Fibroblast of the conjunctiva (primary cell): Measurements from ENCODE around the gene RAD23B.
"Not testable (repeated sequence)": the region's sequence is repeated elsewhere in the genome, so short reads cannot be mapped to it uniquely, and the experiment has no call there.

Experiments used
- DNase-seq: peaks from one replicate; pipeline ENCODE4 v3.0.0-alpha.2; 2010; ENCODE audit warnings: low read depth

The RAD23B gene

DNA sequence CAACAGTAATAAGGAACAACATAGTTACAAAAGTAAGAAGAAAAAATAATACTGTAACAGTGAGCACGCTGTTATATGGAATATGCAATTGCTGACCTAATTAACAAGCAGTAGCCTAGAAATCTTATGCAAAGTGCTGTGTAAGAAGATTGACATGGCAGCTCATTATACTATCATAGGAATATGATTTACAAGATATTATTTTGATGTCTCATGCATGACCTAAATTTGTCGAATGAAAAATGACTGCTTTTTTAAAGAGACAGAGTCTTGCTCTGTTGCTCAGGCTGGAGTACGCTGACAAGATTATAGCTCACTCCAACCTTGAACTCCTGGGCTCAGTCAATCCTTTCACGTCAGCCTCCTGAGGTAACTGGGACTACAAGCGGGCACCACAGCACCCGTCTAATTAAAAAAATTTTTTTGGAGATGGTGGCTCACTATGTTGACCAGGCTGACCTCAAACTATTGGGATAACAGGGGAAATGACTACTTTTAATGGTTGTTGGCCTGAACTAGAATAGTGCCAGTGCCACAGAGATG, 10.5 kb downstream of the RAD23B start:
- DNase-seq, result no peak

DNA sequence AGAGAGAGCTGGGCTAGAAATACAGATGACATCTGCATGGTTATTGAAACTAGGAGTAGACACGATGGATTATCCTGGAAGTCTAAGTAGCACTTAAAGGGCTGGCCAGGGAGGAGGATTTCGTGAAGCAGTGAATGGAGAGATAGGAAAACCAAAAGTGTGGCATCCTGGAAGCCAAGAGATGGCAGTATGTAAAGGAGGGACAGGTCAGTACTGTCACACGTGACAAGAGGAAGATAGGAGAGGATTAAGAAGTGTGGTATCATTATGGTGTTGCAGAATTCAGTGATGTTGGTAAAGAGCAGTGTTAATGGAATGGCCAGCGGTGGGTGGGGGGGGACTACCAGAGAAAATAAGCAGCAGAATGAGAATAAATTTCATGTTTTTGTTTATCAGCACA, 11.7 kb downstream of the RAD23B start:
- DNase-seq, result no peak

DNA sequence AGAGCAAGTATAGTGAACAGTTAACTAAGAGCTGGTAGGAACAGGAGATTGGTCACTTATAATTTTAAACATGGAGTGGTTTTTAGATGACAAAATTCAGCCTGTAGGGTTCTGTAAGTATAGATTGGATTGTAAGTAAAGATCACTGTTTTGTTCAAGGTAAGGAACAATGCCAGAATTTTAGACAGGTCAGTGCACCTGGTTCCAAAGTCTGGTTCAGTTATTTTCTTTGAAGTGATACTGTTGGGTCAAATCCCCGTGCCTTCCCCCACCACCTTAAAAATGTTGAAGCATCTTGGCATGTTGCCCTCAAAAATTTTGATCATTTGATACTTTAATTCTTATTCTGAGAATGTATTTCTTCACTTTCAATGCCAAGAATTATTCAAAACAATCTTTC, 12.9 kb downstream of the RAD23B start:
- no peak for DNase-seq

DNA sequence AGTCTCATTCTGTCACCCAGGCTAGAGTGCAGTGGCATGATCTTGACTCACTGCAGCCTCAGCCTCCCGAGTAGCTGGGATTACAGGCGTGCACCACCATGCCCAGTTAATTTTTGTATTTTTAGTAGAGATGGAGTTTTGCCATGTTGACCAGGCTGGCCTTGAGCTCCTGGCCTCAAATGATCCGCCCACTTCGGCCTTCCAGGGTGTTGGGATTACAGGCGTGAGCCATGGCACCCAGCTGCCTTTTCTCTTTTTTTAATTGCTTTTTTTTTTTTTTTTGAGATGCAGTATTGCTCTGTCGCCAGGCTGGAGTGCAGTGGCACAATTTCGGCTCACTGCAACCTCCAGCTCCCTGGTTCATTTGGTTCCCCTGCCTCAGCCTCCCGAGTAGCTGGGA, 13.5 kb downstream of the RAD23B start:
- not testable (repeated sequence) for DNase-seq

DNA sequence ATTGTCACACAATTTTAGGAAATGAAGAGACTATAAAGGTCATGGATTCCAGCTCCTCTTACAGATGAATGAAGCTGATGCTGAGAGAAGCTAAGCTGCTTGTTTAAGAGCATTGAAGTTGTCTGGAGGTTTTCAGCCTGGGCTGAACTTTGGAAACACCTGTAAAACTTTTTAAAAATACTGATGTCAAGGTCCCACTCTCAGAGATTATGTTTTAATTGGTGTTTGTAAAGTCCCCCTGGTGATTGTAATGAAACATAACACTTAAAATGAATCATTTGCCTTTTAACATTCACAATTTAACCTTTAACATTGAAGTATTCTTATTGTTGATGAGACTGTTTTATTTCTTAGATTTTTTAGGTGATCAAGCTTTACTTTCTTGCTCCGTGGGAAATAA, 16.4 kb downstream of the RAD23B start:
- DNase-seq, result no peak

DNA sequence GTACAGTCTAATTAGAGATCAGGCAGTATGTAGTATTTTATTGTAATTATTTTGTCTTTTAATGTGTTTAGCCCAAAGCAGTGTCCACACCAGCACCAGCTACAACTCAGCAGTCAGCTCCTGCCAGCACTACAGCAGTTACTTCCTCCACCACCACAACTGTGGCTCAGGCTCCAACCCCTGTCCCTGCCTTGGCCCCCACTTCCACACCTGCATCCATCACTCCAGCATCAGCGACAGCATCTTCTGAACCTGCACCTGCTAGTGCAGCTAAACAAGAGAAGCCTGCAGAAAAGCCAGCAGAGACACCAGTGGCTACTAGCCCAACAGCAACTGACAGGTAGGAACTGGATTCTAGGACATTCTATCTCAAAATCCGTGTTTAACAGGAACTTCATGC, 23.2 kb downstream of the RAD23B start:
- no peak for DNase-seq

DNA sequence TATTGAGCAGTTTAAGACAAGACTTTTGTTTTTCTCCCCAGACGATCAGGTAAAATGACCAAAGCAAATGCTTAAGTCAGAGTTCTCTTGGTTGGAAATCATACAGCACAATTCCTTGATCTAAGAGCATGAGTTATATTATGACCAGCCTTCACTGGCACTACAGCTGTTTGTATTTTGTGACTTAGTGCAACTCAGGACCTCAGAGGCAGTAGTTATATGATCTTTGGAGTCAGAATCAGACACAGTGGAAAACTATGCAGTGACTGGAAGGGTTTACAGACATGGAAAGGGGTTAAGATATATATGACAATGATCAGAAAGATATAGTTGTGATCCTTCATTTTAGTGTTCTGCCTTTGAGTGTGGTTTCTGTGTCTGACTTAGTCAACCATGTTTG, 24.3 kb downstream of the RAD23B start:
- no peak for DNase-seq

DNA sequence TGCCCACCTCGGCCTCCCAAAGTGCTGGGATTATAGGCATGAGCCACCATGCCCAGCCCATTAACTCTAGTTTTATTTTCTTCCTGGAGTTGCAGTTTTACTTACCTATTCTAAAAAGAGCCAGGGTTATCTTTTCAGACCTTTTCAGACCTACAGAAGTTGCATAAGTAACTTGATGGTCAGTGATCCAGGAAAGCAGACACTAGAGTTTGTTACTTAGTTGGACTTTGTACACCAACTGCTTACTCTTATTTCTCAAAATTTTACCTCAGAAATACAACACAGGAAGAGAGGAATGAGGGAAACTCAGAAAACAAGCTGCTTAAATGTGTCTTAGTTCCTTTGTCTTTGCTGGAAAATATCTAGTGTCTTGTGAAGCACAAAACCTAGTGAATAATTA, 25.4 kb downstream of the RAD23B start:
- DNase-seq, result no peak

DNA sequence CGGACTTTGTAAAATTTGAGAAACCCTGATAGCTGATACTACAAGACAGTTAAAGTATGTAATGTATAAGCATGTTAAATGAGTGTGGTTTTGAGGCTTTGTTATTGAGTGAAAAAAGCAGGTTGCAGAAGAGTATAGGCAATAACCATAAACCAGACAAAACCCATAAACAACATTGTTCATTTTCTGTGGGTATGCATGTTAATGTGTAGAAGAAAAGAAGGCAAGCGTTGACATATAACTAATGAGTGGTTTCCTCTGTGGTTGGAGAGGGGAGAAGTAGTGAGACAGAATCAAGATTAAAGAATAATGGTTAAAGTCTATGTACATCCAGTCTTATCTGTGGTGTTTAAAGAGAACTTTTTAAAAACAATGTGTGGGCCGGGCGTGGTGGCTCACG, 26.2 kb downstream of the RAD23B start:
- DNase-seq, result no peak

DNA sequence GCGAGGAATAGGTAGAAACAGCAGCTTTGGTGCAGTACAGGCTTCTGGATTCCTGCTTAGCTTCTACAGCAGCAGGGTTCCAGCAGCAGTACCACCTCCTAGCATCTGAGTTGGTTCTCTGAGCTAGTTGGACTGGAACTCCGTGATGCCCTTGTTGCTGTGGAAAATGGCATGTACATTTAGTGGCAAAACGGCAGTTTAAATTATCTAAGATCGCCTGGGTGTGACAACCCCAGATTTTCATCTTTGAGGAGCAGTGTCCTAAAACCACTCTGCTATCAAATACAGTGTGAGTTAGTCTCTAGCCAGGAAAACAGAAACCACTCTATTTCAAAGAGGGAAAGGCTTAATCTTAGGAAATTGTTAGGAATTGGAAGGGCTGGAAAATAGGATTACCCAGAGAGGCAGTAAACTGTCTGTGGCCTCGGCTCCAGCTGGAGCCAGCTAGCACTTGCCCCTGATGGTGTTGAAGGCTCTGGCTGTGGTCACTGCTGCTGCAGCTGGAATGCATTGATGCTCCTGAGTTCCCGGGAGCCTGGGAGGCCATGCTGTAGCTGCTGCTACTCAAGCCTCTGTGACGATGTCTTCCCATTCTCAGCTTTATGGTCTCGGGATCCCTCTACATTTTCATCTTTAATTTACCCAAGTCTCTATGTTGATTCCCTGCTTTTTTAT, 29.4 kb downstream of the RAD23B start:
- no peak for DNase-seq

DNA sequence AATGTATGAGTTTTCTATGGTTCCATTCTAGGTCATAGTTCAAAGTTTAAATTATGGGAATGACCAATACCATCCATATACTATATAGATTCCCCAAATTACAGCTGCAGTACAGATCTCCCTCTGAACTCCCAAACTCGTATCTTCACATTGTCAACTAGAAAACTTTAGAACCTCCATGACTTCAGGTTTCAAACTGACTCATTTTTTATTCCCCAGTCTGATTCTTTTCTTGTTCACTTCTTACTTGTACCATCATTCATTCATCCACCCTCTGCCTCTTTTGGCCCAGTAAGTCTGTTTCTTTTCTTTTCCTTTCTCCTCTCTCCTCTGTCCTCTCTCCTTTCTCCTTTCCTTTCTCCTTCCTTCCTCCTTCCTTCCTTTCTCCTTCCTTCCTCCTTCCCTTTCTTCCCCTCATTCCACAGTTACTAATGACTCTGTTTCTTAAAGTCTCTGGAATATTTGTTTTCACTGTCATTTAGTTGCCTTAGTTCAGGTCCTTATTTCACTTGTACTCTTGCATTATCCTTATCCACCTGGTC, 30.5 kb downstream of the RAD23B start:
- no peak for DNase-seq

DNA sequence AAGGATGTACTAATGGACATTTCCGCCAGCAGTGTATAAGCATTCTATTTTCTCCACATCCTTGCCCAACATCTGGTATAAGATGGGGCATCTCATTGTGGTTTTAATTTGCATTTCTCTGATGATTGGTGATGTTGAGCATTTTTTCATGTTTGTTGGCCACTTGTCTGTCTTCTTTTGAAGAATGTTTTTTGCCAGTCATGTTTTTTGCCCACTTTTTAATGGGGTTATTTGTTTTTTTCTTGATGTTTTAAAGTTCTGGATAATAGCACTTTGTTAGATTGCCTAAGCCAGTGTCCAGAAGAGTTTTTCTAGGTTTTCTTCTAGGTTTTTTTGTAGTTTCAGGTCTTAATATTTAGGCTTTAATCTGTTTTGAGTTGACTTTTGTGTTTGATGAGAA, 31.7 kb downstream of the RAD23B start:
- DNase-seq, result no peak

DNA sequence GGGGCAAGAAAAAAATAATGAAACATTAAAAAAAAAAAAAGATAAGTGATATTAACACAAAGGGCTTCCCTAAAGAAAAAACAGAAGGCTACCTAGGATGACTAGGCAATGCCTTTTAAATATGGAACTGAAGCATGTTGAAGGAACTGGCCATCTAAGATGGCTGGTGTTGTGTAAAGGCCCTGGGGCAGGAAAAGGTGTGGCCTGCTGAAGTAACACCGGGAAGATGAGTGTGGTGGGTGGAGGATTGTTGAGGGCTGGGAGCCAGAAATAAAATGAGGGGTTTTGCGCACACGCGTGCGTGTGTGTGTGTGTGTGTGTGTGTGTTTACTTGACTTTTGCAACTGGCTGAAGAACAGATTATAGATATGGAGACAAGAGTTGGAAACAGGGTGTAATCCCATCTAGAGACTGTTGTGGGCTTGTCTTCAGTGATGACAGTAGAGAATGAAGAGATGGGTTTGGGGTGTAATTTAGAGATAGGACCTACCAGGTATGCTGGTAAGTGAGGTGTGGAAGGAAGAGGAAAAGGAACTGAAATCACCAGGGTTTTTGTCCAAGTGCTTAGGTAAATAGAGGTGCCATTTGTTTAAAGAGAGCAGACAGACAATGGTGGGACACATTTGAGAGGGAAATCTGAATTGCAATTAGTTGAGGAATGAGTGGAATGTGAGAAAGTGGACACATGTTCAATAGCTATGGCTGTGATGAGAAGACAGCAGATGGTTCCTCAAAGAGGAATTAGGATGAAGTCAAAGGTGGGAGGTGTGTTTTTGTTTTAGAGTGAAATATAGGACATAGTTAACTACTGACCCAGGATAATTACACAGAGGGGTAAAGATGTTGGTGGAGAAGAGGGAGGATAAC, 33.9 kb downstream of the RAD23B start:
- DNase-seq, result no peak

DNA sequence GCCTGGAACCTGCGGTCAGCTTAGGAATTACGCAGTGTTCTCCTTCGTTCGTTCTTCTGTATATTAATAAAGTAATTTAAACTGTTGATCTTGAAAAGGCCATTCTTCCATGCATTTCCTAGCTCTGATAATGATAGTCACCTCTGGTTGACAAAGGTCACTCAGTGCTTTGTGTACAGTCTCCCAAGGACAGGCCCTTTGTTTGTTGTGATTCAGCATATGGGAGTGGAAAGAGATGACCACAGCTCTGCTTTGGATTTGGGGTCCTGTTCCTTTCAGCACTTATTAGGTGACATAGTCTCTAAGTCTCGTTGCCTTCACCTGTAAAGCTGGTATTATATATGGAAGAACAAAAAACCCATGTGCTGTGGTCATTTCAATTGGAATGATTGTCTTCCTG, 39.6 kb downstream of the RAD23B start:
- DNase-seq, result no peak

DNA sequence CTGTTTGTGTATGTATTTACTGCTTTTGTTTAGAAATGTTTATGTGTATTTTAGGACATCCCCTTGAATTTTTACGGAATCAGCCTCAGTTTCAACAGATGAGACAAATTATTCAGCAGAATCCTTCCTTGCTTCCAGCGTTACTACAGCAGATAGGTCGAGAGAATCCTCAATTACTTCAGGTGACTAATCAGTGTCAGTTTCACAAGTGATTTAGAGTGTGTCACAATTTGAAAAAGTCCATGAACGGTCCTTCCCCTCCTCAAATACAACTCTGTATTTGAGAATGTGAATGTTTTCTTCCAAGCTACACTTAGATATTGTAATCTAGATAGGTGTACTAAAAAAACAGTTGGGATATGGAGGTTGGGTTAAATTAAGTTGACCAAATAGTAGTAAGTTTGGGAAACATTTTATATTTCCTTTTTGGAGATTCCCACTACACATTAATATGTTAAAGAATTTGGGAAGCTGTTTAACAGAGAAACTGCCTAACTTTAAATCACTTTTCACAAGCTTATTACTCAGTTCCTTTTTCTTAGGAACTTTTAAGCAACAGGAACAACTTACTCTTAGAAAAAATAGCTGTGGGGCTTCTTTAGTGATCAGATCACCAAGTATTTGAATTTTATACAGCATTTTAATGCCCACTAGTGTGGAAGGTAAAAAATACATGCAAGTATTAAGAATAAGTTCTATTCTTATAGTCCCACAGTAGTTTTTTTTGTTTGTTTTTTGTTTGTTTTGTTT, 40.9 kb downstream of the RAD23B start:
- no peak for DNase-seq

DNA sequence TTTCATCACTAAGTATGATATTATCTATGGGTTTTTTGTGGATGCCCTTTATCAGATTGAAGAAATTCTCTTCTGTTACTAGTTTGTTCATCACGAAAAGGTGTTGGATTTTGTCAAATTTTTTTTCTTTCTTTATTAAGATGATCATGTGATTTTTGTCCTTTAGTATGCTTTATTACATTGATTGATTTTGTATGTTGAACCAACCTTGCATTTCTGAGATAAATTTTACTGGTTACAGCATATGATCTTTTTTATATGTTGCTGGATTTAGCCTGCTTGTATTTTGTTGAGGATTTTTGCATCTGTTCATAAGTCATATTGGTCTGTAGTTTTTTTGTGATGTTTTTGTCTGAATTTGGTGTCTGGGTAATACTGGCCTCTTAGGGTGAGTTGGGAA, 42.8 kb downstream of the RAD23B start:
- DNase-seq, result no peak

DNA sequence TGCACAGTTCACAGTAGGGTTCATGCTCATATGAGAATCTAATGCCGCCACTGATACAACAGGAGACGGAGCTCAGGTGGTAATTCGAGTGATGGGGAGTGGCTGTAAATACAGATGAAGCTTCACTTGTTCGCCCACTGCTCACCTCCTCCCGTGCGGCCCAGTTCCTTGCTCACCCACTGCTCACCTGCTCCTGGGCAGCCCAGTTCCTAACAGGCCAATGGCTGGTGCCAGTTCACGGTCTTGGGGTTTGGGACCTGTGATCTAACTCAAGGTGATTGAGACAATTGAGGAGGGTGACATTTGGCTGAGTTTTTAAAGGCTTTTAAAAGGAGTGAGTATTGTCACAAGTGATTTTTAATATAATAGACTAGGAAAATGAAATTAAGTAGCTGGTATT, 45.4 kb downstream of the RAD23B start:
- DNase-seq, result no peak

DNA sequence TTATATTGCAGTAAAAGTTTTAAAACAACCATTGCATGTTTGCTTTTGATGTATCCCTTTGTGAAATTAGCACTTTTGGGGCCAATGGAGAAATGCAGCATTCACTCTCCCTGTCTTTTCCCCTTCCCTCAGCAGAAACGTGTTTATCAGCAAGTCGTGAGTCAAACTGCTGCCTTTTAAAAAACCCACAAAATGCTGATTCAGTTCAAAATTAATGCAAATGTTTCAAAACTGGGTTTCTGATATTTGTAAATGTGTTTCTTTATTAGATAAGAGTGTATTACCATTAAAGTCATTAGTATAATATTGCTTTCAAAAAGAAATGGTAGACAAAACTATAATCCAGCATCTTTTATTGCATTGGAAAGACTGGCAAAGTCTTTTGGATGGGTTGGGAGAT, 47.3 kb downstream of the RAD23B start:
- DNase-seq, result no peak

DNA sequence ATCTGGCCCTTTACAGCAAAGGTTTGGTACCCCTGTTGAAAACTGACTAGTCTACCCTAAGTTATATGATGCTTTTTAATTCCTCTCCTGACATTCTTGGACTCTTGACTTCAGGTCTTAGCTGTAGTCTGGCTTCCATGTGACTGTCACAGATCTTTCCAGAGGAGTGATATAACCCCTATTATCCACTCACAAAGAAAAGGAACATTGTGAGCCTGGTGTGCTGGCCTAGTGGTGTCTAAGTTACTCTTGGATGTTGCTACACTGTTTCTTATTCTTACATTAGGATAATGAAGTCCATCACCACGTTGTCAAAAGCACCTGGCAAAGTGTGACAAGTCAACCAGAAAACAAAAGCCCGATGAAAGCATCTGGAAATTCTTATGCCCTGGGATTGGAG, 49.8 kb downstream of the RAD23B start:
- DNase-seq, result no peak

DNA sequence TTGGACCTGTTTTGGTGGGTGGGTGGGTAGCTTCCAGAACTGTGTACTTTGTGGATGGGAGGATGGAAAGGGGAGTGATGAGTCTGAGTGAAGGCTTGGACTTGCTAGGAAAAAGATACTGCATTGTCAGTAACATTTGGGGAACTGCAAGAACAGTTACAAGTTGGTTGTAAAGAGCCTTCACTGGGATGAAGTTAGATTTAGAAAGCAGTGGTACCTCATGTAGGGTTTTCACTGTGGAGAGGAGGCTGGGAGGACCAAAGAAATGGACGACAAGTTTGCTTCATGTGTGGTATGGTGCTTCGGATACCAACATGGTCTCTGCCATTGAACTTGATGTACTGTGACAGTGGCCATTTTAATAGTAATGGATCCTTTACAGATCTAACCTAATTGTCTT, 50.3 kb downstream of the RAD23B start:
- DNase-seq, result no peak

DNA sequence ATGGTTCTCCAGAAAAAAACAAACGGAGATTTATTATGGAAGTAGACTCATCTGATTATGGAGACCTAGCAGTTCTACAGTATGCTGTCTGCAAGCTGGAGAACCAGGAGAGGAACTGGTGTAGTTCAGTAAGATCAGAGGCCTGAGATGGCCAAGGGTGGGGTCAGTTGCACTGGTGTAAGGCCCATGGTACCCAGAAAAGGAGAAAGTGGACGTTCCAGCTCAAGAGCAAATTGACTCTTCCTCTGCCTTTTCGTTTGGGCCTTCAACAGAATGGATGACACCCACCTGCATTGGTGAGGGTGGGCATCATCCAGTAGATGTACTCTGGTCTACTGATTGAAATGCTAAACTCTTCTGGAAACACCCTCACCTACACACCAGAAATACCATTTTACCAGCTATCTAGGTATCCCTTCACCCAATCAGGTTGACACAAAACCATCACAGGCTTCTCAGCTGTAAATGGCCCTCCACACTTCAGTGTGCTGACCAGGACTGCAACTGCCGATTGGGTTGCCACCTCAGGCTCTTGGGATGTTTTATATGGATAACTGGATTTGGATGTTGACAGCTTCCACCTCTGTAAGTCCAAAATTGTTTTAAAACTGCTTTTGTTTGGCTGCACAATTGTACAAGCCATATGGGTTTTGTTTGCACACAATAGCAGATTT, 51.2 kb downstream of the RAD23B start:
- no peak for DNase-seq

DNA sequence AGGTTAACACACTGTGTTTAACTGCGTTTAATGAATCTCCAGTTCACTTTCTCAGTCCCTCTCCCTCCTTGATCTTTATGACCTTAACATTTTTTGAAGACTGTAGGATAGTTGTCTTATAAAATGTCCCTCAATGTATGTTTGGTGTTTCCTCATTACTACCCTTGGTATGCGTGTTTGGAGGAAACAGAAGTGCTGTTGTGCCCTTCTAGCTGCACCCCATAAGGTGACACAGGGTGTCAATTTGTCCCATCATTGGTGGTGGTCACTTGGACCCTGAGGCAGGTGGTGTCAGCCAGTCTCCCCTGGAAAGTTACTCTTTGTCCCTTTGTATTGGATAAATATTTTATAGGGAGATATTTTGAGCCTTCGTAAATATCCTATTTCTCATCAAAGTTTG, 52.3 kb downstream of the RAD23B start:
- DNase-seq, result no peak
